Common myeloid progenitor, CD34-positive (primary cell): ENCODE measurements around the gene NDUFC2. TPM values are rescaled to one million over a fixed set of nuclear protein-coding genes. Genes with fewer than 3 reads are reported as not detected.

Source experiments
- CTCF ChIA-PET: fragments of 350-600 bp; sonication (Branson Sonifier 250); formaldehyde crosslinking; loops from one replicate; lab custom pipeline; 2021; ENCODE audit warnings: antibody characterized with exemption; lab: Charles Lee
- POLR2A ChIA-PET: fragments of 350-600 bp; sonication (Branson Sonifier 250); formaldehyde crosslinking; loops from one replicate; lab custom pipeline; 2021; ENCODE audit warnings: antibody characterized with exemption; lab: Charles Lee
- DNase-seq, 3 donors: peaks; one replicate each; pipeline versions ENCODE4 v3.0.0 to v3.0.0-alpha.2; 2013
- H3K27ac ChIP-seq, 2 experiments: 1 replicate in 1 of 2; 2 replicates in 1 of 2; pipeline ENCODE4 v1.7.0; 2013; ENCODE audit warnings: inconsistent platforms in 2 of 2, low read length in 2 of 2, mild to moderate bottlenecking in 2 of 2, low read depth in 1 of 2, moderate library complexity in 1 of 2; ENCODE audit not compliant: severe bottlenecking in 2 of 2, insufficient read depth in 1 of 2, poor library complexity in 1 of 2
- H3K27me3 ChIP-seq, 5 experiments: replicated peaks in 2 of 5; 1 replicate in 3 of 5; 2 replicates in 2 of 5; pipeline versions ENCODE4 v1.6.1 to v1.7.0; 2013; ENCODE audit warnings: low read length in 4 of 5, mild to moderate bottlenecking in 2 of 5, moderate library complexity in 2 of 5, inconsistent platforms in 1 of 5; ENCODE audit not compliant: insufficient read depth in 5 of 5, control insufficient read depth in 4 of 5
- H3K36me3 ChIP-seq, 4 experiments: 1 replicate in 2 of 4; 2 replicates in 2 of 4; pipeline versions ENCODE4 v1.6.1 to v1.7.0; 2013; ENCODE audit warnings: low read length in 3 of 4, control low read depth in 1 of 4, mild to moderate bottlenecking in 1 of 4; ENCODE audit not compliant: control insufficient read depth in 4 of 4, insufficient read depth in 4 of 4
- H3K4me1 ChIP-seq, 4 experiments: 1 replicate in 3 of 4; 2 replicates in 1 of 4; pipeline versions ENCODE4 v1.6.1 to v1.7.1; 2013; ENCODE audit warnings: low read length in 3 of 4, mild to moderate bottlenecking in 3 of 4, control low read depth in 1 of 4, inconsistent platforms in 1 of 4, moderate library complexity in 1 of 4; ENCODE audit not compliant: control insufficient read depth in 4 of 4, insufficient read depth in 4 of 4; ENCODE audit errors: control extremely low read depth in 1 of 4
- H3K4me3 ChIP-seq, 7 experiments: 1 replicate in 4 of 7; 2 replicates in 3 of 7; pipeline versions ENCODE4 v1.5.1 to v1.7.0; 2013; ENCODE audit warnings: mild to moderate bottlenecking in 7 of 7, low read length in 6 of 7, moderate library complexity in 6 of 7, inconsistent platforms in 2 of 7, low read depth in 2 of 7, control low read depth in 1 of 7; ENCODE audit not compliant: insufficient read depth in 4 of 7, control insufficient read depth in 1 of 7; ENCODE audit errors: extremely low read depth in 1 of 7
- H3K9me3 ChIP-seq, 5 experiments: 1 replicate in 4 of 5; 2 replicates in 1 of 5; pipeline versions ENCODE4 v1.6.1 to v1.7.1; 2013; ENCODE audit warnings: low read length in 4 of 5, mild to moderate bottlenecking in 2 of 5, inconsistent platforms in 1 of 5, low read depth in 1 of 5, moderate library complexity in 1 of 5; ENCODE audit not compliant: control insufficient read depth in 4 of 5, insufficient read depth in 2 of 5; ENCODE audit errors: control extremely low read depth in 1 of 5
- WGBS: methylation state at CpG from one replicate; pipeline ENCODE4 v1.1.5; 2013; ENCODE audit not compliant: insufficient coverage; 5-methylcytosine and 5-hydroxymethylcytosine counted together
- polyA plus RNA-seq: library from polyadenylated mRNA; unstranded; fragments of 120-200 nt; gene quantifications from one replicate; pipeline ENCODE4 v1.2.1, GENCODE V29; 2013

NDUFC2 gene
- polyA plus RNA-seq = 77.9 TPM

GRCh38 chr11:78079232-78080083 is at the start of gene NDUFC2:
Gene NDUFC2 (minus strand): TSS chr11:78079862. CDS start chr11:78079744, 118 bp downstream.
- under 1% methylated on average over 52 of the region's 68 CpGs for WGBS
- Histone ChIP-seq H3K4me3 (peak within 1 kb of the TSS; percentile 68 to 98 (median 93)), H3K27ac (peak within 1 kb of the TSS; percentile 70 to 88), H3K4me1 (peaks cover 9 to 38% (median 30%) of the 10 kb centered on the region in 4 experiments), H3K9me3 (no peaks in the 10 kb centered on the region), H3K36me3 (peaks cover 0 to 10% (median 2%) of the 10 kb centered on the region in 4 experiments), H3K27me3 (no peaks in the 10 kb centered on the region)
- ChIA-PET POLR2A (no interaction called here), CTCF (interaction anchor here (0.8 to 1.4 kb wide), 4 partner anchors 11 to 485 kb away, joined by 3 to 5 read pairs (median 4); no protein-coding TSS in a partner anchor)
- peak; percentile 70 to 78 (median 74) for DNase-seq

GRCh38 chr11:78127403-78127802 is 47.7 kb upstream of the NDUFC2 start:
- no peaks in the 10 kb centered on the region for H3K4me1 ChIP-seq
- ChIA-PET CTCF (no interaction called here), POLR2A (no interaction called here)
- 100% methylated on average over 1 of the region's 3 CpGs for WGBS
- no peak overlapping the region for H3K27ac ChIP-seq
- H3K36me3 ChIP-seq = peaks cover under 1 to 15% (median 8%) of the 10 kb centered on the region in 4 experiments
- no peak for DNase-seq
- no peaks in the 10 kb centered on the region for H3K9me3 ChIP-seq
- no peaks in the 10 kb centered on the region for H3K27me3 ChIP-seq
- H3K4me3 ChIP-seq = no peak overlapping the region

DNA sequence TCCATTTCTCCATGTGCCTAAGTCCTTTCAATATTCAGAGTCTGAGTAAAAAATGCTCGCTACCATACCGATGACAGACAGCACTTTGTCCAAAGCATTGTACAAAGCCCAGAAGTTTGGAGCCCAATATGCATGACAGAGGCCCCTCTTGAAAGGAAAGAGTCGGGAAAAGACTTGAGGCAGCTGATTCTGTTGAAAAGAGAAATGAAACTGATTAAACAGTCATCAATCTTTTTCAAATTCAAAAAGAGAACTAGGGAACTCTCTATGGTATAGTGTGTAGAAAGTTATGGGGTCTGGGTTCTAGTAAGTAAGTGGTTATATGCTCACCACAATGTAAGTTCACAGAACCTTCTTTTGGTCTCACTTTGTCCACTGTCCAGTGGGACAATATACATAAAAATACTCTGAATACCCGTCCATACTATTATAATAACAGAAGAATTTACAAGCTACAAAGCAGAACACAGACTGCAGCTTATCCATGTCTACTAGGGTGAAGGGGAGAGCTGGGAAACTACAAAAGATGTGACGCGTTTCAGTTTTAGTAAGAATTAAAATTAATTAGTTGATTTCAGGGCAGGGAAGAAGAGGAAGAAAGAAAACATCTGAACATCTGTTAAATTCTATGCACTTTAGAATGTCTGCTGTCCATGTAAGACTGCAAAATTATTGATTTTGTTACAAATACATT is 33.1 kb upstream of the NDUFC2 start:
- ChIA-PET POLR2A (no interaction called here), CTCF (no interaction called here)
- Histone ChIP-seq H3K27me3 (no peaks in the 10 kb centered on the region), H3K4me3 (no peak overlapping the region), H3K27ac (no peak overlapping the region), H3K4me1 (no peaks in the 10 kb centered on the region), H3K36me3 (peaks cover 13 to 46% (median 35%) of the 10 kb centered on the region in 4 experiments), H3K9me3 (no peaks in the 10 kb centered on the region)
- WGBS = 100% methylated on average over 4 of the region's 6 CpGs
- DNase-seq = no peak

DNA sequence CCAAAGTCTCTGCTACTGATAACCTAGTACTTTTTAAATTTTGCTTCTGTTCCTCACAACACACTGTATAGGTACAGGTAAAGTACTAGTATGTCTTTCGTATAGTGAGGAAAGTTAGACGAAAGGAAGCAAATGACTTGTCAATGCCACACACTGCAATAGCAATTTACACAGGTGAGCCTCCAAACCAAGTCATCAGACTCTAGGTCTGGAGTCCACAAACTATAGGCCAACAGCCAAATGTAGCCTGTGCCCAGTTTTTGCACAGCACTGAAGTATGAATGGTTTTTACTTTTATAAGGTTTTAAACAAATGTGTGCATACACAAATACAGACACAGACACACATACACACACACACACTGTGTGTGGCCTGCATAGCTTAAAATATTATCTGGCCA is 31.6 kb upstream of the NDUFC2 start:
- H3K27me3 ChIP-seq = no peaks in the 10 kb centered on the region
- WGBS = no CpG with 5 or more reads among the region's 2 CpGs
- no peak overlapping the region for H3K27ac ChIP-seq
- no peak for DNase-seq
- H3K4me3 ChIP-seq = no peak overlapping the region
- H3K4me1 ChIP-seq = no peaks in the 10 kb centered on the region
- ChIA-PET CTCF (interaction anchor here (1.0 kb wide), 1 partner anchor 16 kb away, joined by 3 read pairs; no protein-coding TSS in a partner anchor), POLR2A (interaction anchor here (0.6 kb wide), 1 partner anchor 58 kb away, joined by 6 read pairs; no protein-coding TSS in a partner anchor)
- H3K9me3 ChIP-seq = no peaks in the 10 kb centered on the region
- H3K36me3 ChIP-seq = peaks cover 13 to 51% (median 35%) of the 10 kb centered on the region in 4 experiments

GRCh38 chr11:78110830-78111229 is 31.2 kb upstream of the NDUFC2 start:
- 100% methylated on average over 1 of the region's 2 CpGs for WGBS
- Histone ChIP-seq H3K36me3 (peaks cover 13 to 51% (median 36%) of the 10 kb centered on the region in 4 experiments), H3K4me3 (no peak overlapping the region), H3K4me1 (no peaks in the 10 kb centered on the region), H3K27me3 (no peaks in the 10 kb centered on the region), H3K27ac (no peak overlapping the region), H3K9me3 (no peaks in the 10 kb centered on the region)
- DNase-seq = no peak
- POLR2A ChIA-PET = interaction anchor here (0.6 kb wide), 1 partner anchor 57 kb away, joined by 6 read pairs; no protein-coding TSS in a partner anchor
- CTCF ChIA-PET = interaction anchor here (0.7 to 2.0 kb wide), 3 partner anchors 9 to 16 kb away, joined by 3 to 5 read pairs (median 3); no protein-coding TSS in a partner anchor

GRCh38 chr11:78110351-78110750 is 30.7 kb upstream of the NDUFC2 start:
- Histone ChIP-seq H3K36me3 (peaks cover 13 to 51% (median 36%) of the 10 kb centered on the region in 4 experiments), H3K27me3 (no peaks in the 10 kb centered on the region), H3K4me3 (no peak overlapping the region), H3K4me1 (no peaks in the 10 kb centered on the region), H3K9me3 (no peaks in the 10 kb centered on the region), H3K27ac (no peak overlapping the region)
- POLR2A ChIA-PET = no interaction called here
- no peak for DNase-seq
- CTCF ChIA-PET = interaction anchor here (0.7 to 2.0 kb wide), 2 partner anchors 8 to 13 kb away, joined by 3 to 5 read pairs; no protein-coding TSS in a partner anchor
- WGBS = 98% methylated on average over 5 of the region's 5 CpGs
